Lower lobe of right lung (tissue), 2 donors: ENCODE results near the gene UBQLN2. TPM values are rescaled to one million over a fixed set of nuclear protein-coding genes. Genes with fewer than 3 reads are reported as not detected.
"Not testable (repeated sequence)": the region's sequence is repeated elsewhere in the genome, so short reads cannot be mapped to it uniquely, and the experiment has no call there.

Experiments
- ATAC-seq, 2 donors: fragments of 200-7000 bp; cut with Tn5 transposase; one replicate each; pipeline ENCODE4 v1.9.1; 2020 to 2022; ENCODE audit warnings: mild to moderate bottlenecking in 2 of 2, moderate library complexity in 2 of 2
- DNase-seq: peaks from one replicate; pipeline ENCODE4 v3.0.0-alpha.2; 2020
- H3K27ac ChIP-seq: fragments of 200-600 bp; one replicate; pipeline ENCODE4 v1.8.0; 2022
- H3K27me3 ChIP-seq: fragments of 200-600 bp; one replicate; pipeline ENCODE4 v1.8.0; 2022; ENCODE audit warnings: low read depth
- H3K36me3 ChIP-seq: fragments of 200-600 bp; one replicate; pipeline ENCODE4 v1.8.0; 2022; ENCODE audit warnings: mild to moderate bottlenecking
- H3K4me1 ChIP-seq: fragments of 200-600 bp; one replicate; pipeline ENCODE4 v1.8.0; 2022
- H3K4me3 ChIP-seq: fragments of 200-600 bp; one replicate; pipeline ENCODE4 v1.8.0; 2022; ENCODE audit warnings: mild to moderate bottlenecking
- H3K9me3 ChIP-seq: fragments of 200-600 bp; one replicate; pipeline ENCODE4 v1.8.0; 2022
- CTCF ChIP-seq: fragments of 200-600 bp; IDR thresholded peaks from one replicate; pipeline ENCODE4 v1.8.0; 2022; ENCODE audit warnings: antibody characterized with exemption, mild to moderate bottlenecking
- intact Hi-C: fragments of 100-400 bp; cut with DNase I; formaldehyde crosslinking; loops from one replicate; pipeline ENCODE4 v1.11.0; 2022
- total RNA-seq: library from RNA; stranded (reverse); fragmentation: NEBNext Ultra II Directional; extraction: Animal tissue kit (Norgen Biotek cat#: 25700); gene quantifications from one replicate; pipeline ENCODE4 v1.2.1, GENCODE V29; 2021
- donor health status: DM: no; HTN: yes; CAD: no; lungs with severe emphysema.

UBQLN2 gene
- total RNA-seq, 1 donor from 2014 or later = 32.1 TPM

DNA sequence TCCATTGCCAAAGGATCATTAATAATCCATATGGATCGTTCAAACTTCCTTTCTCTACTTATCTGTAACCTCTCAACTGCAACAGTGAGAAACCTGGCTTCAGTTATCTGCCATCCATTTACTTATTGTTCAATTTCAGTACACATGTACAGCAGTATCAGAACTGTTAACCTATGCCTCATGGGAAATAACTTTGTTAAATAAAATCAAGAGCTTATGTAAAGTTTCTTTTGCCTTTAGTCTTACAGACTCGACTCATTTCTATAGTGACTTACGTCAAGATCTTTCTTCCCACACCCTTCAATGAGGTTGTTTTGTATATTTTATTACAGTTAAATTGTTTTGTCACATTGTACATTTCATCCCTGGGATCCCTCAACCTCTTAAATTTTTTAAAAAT lies 11.4 kb downstream of the UBQLN2 start:
- intact Hi-C loops = no loop called here
- Histone ChIP-seq H3K27ac (no peak overlapping the region), H3K36me3 (peaks cover 7% of the 10 kb centered on the region), H3K4me1 (no peaks in the 10 kb centered on the region), H3K4me3 (no peak overlapping the region), H3K9me3 (no peaks in the 10 kb centered on the region), H3K27me3 (no peaks in the 10 kb centered on the region)
- no peak for TF ChIP-seq CTCF
- DNase-seq (no peak), ATAC-seq (no peak)

GRCh38 chrX:56576721-56577120 lies 13.3 kb downstream of the UBQLN2 start:
- TF ChIP-seq CTCF = no peak
- Histone ChIP-seq H3K4me3 (no peak overlapping the region), H3K27ac (no peak overlapping the region), H3K27me3 (no peaks in the 10 kb centered on the region), H3K36me3 (peaks cover 7% of the 10 kb centered on the region), H3K4me1 (no peaks in the 10 kb centered on the region), H3K9me3 (no peaks in the 10 kb centered on the region)
- ATAC-seq (no peak), DNase-seq (no peak)
- intact Hi-C loops = no loop called here

- Histone ChIP-seq H3K36me3 (no peaks in the 10 kb centered on the region), H3K27me3 (no peaks in the 10 kb centered on the region), H3K9me3 (no peaks in the 10 kb centered on the region), H3K4me3 (no peak overlapping the region), H3K27ac (no peak overlapping the region), H3K4me1 (no peaks in the 10 kb centered on the region)
- DNase-seq (no peak), ATAC-seq (no peak)
- TF ChIP-seq CTCF = no peak
- intact Hi-C loops = no loop called here
These were observed 25.2 kb downstream of the UBQLN2 start for GRCh38 chrX:56588397-56589188.

DNA sequence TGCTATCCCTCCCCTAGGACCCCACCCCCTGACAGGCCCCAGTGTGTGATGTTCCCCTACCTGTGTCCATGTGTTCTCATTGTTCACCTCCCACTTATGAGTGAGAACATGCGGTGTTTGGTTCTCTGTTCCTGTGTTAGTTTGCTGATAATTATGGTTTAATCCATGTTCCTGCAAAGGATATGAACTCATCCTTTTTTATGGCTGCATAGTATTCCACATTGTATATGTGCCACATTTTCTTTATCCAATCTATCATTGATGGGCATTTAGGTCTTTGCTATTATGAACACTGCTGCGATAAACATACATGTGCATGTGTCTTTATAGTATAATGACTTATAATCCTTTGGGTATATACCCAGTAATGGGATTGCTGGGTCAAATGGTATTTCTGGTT lies 28.4 kb downstream of the UBQLN2 start:
- H3K9me3 ChIP-seq, ATAC-seq, H3K4me3 ChIP-seq, intact Hi-C loops, H3K27me3 ChIP-seq, H3K4me1 ChIP-seq, H3K27ac ChIP-seq, H3K36me3 ChIP-seq, DNase-seq: not testable (repeated sequence)

GRCh38 chrX:56600141-56600540 lies 36.7 kb downstream of the UBQLN2 start:
- no peak for ATAC-seq
- H3K27ac ChIP-seq = no peak overlapping the region
- H3K9me3 ChIP-seq = no peaks in the 10 kb centered on the region
- H3K4me1 ChIP-seq = no peaks in the 10 kb centered on the region
- intact Hi-C loops = no loop called here
- DNase-seq = no peak
- no peaks in the 10 kb centered on the region for H3K36me3 ChIP-seq
- no peak overlapping the region for H3K4me3 ChIP-seq
- no peaks in the 10 kb centered on the region for H3K27me3 ChIP-seq
- no peak for TF ChIP-seq CTCF

GRCh38 chrX:56600987-56601386 lies 37.6 kb downstream of the UBQLN2 start:
- ATAC-seq = no peak
- intact Hi-C loops = no loop called here

More at GRCh38 chrX:56600987-56601386, 37.6 kb downstream of the UBQLN2 start:
- H3K9me3 ChIP-seq = no peaks in the 10 kb centered on the region
- no peaks in the 10 kb centered on the region for H3K4me1 ChIP-seq
- no peaks in the 10 kb centered on the region for H3K36me3 ChIP-seq
- H3K27me3 ChIP-seq = no peaks in the 10 kb centered on the region
- no peak for DNase-seq
- H3K4me3 ChIP-seq = no peak overlapping the region
- H3K27ac ChIP-seq = no peak overlapping the region
- no peak for TF ChIP-seq CTCF
